Tibial artery (tissue), 4 donors: Measurements from ENCODE around the gene GARIN1A.
"Not testable (repeated sequence)": the region's sequence is repeated elsewhere in the genome, so short reads cannot be mapped to it uniquely, and the experiment has no call there.

Source experiments
- DNase-seq, 2 donors: peaks; one replicate each; pipeline ENCODE4 v3.0.0-alpha.2; 2019
- H3K27ac ChIP-seq, 2 donors: fragments of 200-600 bp; sonication (generic) in 1 of 2; 1 replicate in 1 of 2; 2 replicates in 1 of 2; pipeline ENCODE4 v1.5.1; 2018 to 2019; ENCODE audit warnings: mild to moderate bottlenecking in 1 of 2
- H3K27me3 ChIP-seq, 2 donors: fragments of 200-600 bp; sonication (generic) in 1 of 2; one replicate each; pipeline versions ENCODE4 v1.5.1 to v1.6.0; 2016 to 2019
- H3K36me3 ChIP-seq, 3 donors: fragments of 200-600 bp; sonication (generic) in 2 of 3; one replicate each; pipeline ENCODE4 v1.5.1; 2016 to 2019; ENCODE audit warnings: mild to moderate bottlenecking in 2 of 3
- H3K4me1 ChIP-seq, 4 donors: fragments of 200-600 bp; sonication (generic) in 2 of 4; 1 replicate in 3 of 4; 2 replicates in 1 of 4; pipeline ENCODE4 v1.5.1; 2016 to 2019
- H3K4me3 ChIP-seq, 2 donors: fragments of 200-600 bp; sonication (generic) in 1 of 2; 1 replicate in 1 of 2; 2 replicates in 1 of 2; pipeline ENCODE4 v1.5.1; 2018 to 2019; ENCODE audit warnings: mild to moderate bottlenecking in 2 of 2
- H3K9me3 ChIP-seq, 3 donors: fragments of 200-600 bp; sonication (generic) in 1 of 3; one replicate each; pipeline ENCODE4 v1.5.1; 2016 to 2019
- intact Hi-C: fragments of 100-400 bp; cut with DNase I; formaldehyde crosslinking; loops from one replicate; pipeline ENCODE4 v1.15.0; 2023; ENCODE audit warnings: low total_unique reads
- TF ChIP-seq, protein P1 (sequence below), 2 experiments: fragments of 200-600 bp in 1 of 2; fragments of 450-650 bp in 1 of 2; IDR thresholded peaks; one replicate each; pipeline ENCODE4 v1.5.1; 2017 to 2019; ENCODE audit warnings: antibody characterized with exemption in 2 of 2, mild to moderate bottlenecking in 1 of 2, moderate library complexity in 1 of 2

GARIN1A gene

DNA sequence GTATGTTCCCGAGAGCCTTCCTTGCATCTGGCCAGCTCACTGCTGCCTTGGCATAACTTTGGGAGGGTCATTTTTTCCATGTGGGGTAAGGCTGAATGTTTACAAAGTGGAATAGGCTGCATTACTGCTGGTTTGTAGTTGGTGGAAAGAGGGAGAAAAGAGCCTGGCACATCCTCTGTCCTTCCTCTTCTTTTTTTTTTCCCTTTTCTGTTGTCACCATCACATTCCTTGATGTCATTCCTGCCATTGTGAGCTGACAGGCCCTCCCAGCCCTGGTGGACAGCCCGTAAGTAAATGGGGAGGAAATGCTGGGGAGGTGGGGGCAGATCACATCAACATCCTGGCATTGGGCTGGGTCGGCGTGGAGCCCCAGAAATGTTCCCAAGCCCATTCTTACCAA is at the start of gene GARIN1A:
Gene GARIN1A, plus strand, starts transcription at position 301 of the 400 bp plus-strand sequence. CDS start 106 bp downstream, outside the sequence.
- Histone ChIP-seq H3K4me3 (no peak within 1 kb of the TSS), H3K9me3 (no peaks in the 10 kb centered on the region), H3K4me1 (peaks cover 0 to 8% (median 6%) of the 10 kb centered on the region in 4 donors), H3K27ac (no peak within 1 kb of the TSS), H3K36me3 (no peaks in the 10 kb centered on the region), H3K27me3 (no peaks in the 10 kb centered on the region)
- intact Hi-C loops: no loop called here
- no peak for DNase-seq
- TF ChIP-seq, protein P1, sequence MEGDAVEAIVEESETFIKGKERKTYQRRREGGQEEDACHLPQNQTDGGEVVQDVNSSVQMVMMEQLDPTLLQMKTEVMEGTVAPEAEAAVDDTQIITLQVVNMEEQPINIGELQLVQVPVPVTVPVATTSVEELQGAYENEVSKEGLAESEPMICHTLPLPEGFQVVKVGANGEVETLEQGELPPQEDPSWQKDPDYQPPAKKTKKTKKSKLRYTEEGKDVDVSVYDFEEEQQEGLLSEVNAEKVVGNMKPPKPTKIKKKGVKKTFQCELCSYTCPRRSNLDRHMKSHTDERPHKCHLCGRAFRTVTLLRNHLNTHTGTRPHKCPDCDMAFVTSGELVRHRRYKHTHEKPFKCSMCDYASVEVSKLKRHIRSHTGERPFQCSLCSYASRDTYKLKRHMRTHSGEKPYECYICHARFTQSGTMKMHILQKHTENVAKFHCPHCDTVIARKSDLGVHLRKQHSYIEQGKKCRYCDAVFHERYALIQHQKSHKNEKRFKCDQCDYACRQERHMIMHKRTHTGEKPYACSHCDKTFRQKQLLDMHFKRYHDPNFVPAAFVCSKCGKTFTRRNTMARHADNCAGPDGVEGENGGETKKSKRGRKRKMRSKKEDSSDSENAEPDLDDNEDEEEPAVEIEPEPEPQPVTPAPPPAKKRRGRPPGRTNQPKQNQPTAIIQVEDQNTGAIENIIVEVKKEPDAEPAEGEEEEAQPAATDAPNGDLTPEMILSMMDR (IDR thresholded peaks at IDR 0.05): no peak

- H3K9me3 ChIP-seq, H3K27me3 ChIP-seq, intact Hi-C loops, H3K27ac ChIP-seq, H3K4me1 ChIP-seq, H3K4me3 ChIP-seq, DNase-seq: not testable (repeated sequence)
- peaks cover 41 to 81% (median 77%) of the 10 kb centered on the region in 3 donors for H3K36me3 ChIP-seq
Observed at GRCh38 chr7:128627124-128627523, 45.0 kb upstream of the GARIN1A start.

GRCh38 chr7:128633915-128634314 is 38.2 kb upstream of the GARIN1A start:
- H3K4me1 ChIP-seq, H3K27ac ChIP-seq, H3K27me3 ChIP-seq, H3K4me3 ChIP-seq, DNase-seq, H3K9me3 ChIP-seq, intact Hi-C loops: not testable (repeated sequence)
- H3K36me3 ChIP-seq: peaks cover 34 to 65% (median 57%) of the 10 kb centered on the region in 3 donors

- H3K4me3 ChIP-seq, H3K4me1 ChIP-seq, H3K27ac ChIP-seq, H3K27me3 ChIP-seq, DNase-seq, H3K9me3 ChIP-seq, intact Hi-C loops: not testable (repeated sequence)
- peaks cover 7 to 59% (median 55%) of the 10 kb centered on the region in 3 donors for H3K36me3 ChIP-seq
Observed at GRCh38 chr7:128645206-128645605, 26.9 kb upstream of the GARIN1A start.

DNA sequence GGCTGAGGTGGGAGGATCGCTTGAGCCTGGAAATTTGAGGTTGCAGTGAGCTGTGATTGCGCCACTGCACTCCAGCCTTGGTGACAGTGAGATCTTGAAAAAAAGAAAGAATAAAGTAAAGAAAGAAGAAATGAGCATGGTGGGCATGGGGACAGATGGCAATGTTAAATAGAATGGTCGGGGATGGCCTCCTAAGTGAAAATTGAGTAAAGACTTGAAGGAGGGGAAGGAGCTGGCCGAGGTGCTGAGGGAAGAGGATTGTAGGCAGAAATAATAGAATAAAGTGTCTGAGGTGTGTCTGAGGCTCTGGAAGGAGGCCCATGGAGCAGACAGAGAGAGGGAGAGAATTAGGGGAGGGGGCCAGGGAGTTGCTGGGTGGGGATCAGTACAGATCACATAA is 26.2 kb upstream of the GARIN1A start:
- H3K27me3 ChIP-seq, DNase-seq, H3K4me1 ChIP-seq, intact Hi-C loops, H3K9me3 ChIP-seq, H3K4me3 ChIP-seq, H3K27ac ChIP-seq: not testable (repeated sequence)
- peaks cover 5 to 55% (median 49%) of the 10 kb centered on the region in 3 donors for H3K36me3 ChIP-seq

- H3K9me3 ChIP-seq, H3K4me3 ChIP-seq, intact Hi-C loops, H3K27me3 ChIP-seq, H3K27ac ChIP-seq, H3K4me1 ChIP-seq, DNase-seq: not testable (repeated sequence)
- H3K36me3 ChIP-seq: peaks cover 5 to 59% (median 46%) of the 10 kb centered on the region in 3 donors
Observed at GRCh38 chr7:128646877-128647276, 25.2 kb upstream of the GARIN1A start.

DNA sequence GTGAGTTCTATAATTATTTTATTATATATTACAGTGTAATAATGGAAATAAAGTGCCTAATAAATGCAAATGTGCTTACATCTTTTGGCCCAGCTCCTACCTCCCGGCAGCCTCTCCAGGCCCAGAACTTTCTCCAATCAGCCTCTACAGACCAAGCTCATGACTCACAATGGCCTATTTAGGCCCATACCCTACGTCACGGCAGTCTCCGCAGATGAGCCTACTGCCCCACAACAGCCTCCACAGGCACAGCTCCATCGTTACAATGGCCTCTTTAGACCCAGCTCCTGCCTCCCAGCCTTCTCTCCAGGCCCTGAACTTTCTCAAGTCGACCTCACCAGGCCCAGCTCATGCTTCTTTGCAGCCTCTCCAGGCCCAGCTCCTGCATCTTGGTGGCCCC is 21.0 kb upstream of the GARIN1A start:
- H3K9me3 ChIP-seq, H3K4me1 ChIP-seq, H3K4me3 ChIP-seq, intact Hi-C loops, DNase-seq, H3K27me3 ChIP-seq, H3K27ac ChIP-seq: not testable (repeated sequence)
- peaks cover 0 to 48% (median 32%) of the 10 kb centered on the region in 3 donors for H3K36me3 ChIP-seq

DNA sequence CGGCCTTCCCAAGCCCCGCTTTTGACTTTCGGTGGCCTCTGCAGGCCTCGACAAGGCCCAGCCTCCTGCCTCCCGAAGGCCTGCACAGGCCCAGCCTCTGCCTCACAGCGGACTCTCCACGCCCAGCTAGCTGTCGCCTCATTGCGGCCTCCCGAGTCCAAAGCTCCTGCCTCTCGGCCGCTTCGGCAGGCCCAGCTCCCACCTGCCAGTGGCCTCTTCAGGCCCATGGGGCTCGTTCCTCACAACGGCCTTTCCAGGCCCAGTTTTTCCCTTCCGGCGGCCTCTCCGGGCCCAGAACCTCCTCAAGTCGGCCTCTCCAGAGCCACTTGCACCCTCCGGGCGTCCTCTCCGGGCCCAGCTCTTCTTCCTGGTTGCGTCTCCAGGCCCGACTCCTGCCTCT is 19.5 kb upstream of the GARIN1A start:
- H3K27me3 ChIP-seq, H3K27ac ChIP-seq, intact Hi-C loops, H3K9me3 ChIP-seq, H3K4me1 ChIP-seq, DNase-seq, H3K4me3 ChIP-seq: not testable (repeated sequence)
- peaks cover 0 to 42% (median 28%) of the 10 kb centered on the region in 3 donors for H3K36me3 ChIP-seq

DNA sequence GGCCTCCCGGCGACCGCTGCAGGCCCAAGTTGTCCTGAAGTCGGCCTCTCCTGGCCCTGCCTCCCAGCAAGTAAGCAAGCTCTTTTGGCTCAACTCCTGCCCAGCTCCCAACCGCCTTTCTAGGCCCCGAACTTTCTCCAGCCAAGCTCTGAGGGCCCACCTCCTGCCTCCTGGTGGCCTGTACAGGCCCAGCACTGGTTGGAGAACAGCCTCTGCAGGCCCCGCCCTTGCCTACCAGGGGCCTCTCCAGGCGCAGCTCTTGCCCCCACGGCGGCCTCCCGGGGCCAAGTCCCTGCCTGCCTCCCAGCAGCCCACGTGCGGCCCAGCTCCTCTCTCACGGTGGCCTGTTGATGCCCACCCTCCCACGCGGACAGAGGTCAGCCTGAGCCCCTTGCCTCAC is 18.9 kb upstream of the GARIN1A start:
- DNase-seq, H3K27ac ChIP-seq, H3K4me1 ChIP-seq, intact Hi-C loops, H3K4me3 ChIP-seq, H3K27me3 ChIP-seq, H3K9me3 ChIP-seq: not testable (repeated sequence)
- H3K36me3 ChIP-seq: peaks cover 0 to 42% (median 28%) of the 10 kb centered on the region in 3 donors

DNA sequence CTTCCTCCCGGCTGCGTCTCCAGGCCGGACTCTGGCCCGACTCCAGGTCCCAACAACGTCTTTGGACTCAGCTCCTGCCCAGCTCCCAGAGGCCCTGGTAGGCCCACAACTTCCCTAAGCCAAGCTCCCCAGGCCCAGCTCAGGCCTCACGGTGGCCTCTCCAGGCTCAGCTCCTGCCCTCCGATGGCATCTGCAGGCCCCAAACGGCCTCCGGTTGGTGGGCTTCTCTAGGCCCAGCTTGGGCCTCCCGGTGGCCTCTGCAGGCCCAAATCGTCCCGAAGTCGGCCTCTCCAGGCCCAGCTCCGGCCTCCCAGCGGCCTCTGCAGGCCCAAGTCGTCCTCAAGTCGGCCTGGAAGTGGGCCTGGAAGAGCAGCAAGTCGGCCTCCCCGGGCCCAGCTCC is 18.0 kb upstream of the GARIN1A start:
- H3K4me1 ChIP-seq, H3K27me3 ChIP-seq, H3K4me3 ChIP-seq, H3K9me3 ChIP-seq, DNase-seq, H3K27ac ChIP-seq, intact Hi-C loops: not testable (repeated sequence)
- peaks cover 0 to 42% (median 28%) of the 10 kb centered on the region in 3 donors for H3K36me3 ChIP-seq

DNA sequence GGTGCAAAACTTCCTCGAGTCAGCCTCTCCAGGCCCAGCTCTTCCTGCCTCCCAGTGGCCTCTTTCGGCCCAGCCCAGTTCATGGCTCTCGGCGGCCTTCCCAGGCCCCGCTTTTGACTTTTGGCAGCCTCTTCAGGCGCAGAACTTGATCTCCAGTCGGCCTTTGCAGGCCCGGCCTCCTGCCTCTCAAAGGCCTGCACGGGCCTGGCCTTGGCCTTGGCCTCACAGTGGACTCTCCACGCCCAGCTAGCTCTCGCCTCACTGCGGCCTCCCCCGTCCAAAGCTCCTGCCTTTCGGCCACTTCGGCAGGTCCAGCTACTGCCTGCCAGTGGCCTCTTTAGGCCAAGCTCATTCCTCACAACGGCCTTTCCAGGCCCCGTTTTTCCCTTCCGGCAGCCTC is 17.6 kb upstream of the GARIN1A start:
- peaks cover 0 to 42% (median 28%) of the 10 kb centered on the region in 3 donors for H3K36me3 ChIP-seq
- intact Hi-C loops, H3K27me3 ChIP-seq, H3K9me3 ChIP-seq, DNase-seq, H3K27ac ChIP-seq, H3K4me1 ChIP-seq, H3K4me3 ChIP-seq: not testable (repeated sequence)

DNA sequence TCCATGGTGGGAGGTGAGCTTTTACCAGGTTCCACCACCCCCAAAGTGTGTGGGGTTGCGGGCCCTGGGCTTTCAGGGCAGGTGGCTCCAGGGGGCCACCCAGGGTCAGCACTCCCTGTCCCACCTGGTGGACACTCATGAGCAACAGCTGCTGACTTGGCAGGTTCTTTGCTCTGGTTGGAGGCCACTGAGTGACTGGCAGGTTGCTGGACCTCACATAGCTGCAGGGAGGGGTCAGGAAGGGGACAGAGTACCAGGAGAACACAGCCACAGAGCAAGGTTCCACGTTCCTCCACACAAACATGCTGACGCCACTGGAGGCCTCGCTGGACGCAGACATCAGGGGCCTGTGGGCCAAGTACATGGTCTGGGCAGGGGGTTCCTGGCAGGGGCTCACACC is 13.7 kb upstream of the GARIN1A start:
- H3K4me3 ChIP-seq, DNase-seq, intact Hi-C loops, H3K4me1 ChIP-seq, H3K27ac ChIP-seq, H3K27me3 ChIP-seq: not testable (repeated sequence)
- Histone ChIP-seq H3K36me3 (peaks cover 0 to 15% (median 11%) of the 10 kb centered on the region in 3 donors), H3K9me3 (peaks cover 0 to 13% (median 0%) of the 10 kb centered on the region in 3 donors)
